Activated T-cell treated with anti-CD3 and anti-CD28 coated beads for 1 hour (primary cell): ENCODE results near the gene NR3C1.

Experiments
- DNase-seq: peaks from one replicate; pipeline ENCODE4 v3.0.0-alpha.2; 2020; ENCODE audit warnings: low read depth

The NR3C1 gene

GRCh38 chr5:143362664-143363227 is 40.7 kb downstream of the NR3C1 start:
- DNase-seq: no peak

- DNase-seq: no peak
Observed at GRCh38 chr5:143361438-143361837, 42.0 kb downstream of the NR3C1 start.

- DNase-seq: no peak
Observed at GRCh38 chr5:143360755-143361154, 42.7 kb downstream of the NR3C1 start.

GRCh38 chr5:143359869-143360268 is 43.6 kb downstream of the NR3C1 start:
- DNase-seq: no peak

GRCh38 chr5:143356855-143357583 is 46.5 kb downstream of the NR3C1 start:
- no peak for DNase-seq

GRCh38 chr5:143355710-143356109 is 47.8 kb downstream of the NR3C1 start:
- DNase-seq: peak; percentile 52

- DNase-seq: no peak
Observed at GRCh38 chr5:143354025-143354424, 49.5 kb downstream of the NR3C1 start.

- no peak for DNase-seq
Observed at GRCh38 chr5:143352691-143353090, 50.8 kb downstream of the NR3C1 start.

GRCh38 chr5:143350751-143351602 is 52.5 kb downstream of the NR3C1 start:
- DNase-seq: no peak

- DNase-seq: no peak
Observed at GRCh38 chr5:143350341-143350740, 53.1 kb downstream of the NR3C1 start.

- no peak for DNase-seq
Observed at GRCh38 chr5:143349177-143349576, 54.3 kb downstream of the NR3C1 start.

GRCh38 chr5:143347698-143348344 is 55.7 kb downstream of the NR3C1 start:
- no peak for DNase-seq

- DNase-seq: no peak
Observed at GRCh38 chr5:143347046-143347445, 56.4 kb downstream of the NR3C1 start.

- DNase-seq: no peak
Observed at GRCh38 chr5:143345671-143346440, 57.6 kb downstream of the NR3C1 start.

- no peak for DNase-seq
Observed at GRCh38 chr5:143343042-143343441, 60.4 kb downstream of the NR3C1 start.

GRCh38 chr5:143342607-143343006 is 60.9 kb downstream of the NR3C1 start:
- DNase-seq: no peak

- DNase-seq: no peak
Observed at GRCh38 chr5:143341807-143342570, 61.5 kb downstream of the NR3C1 start.

- no peak for DNase-seq
Observed at GRCh38 chr5:143340891-143341685, 62.4 kb downstream of the NR3C1 start.

GRCh38 chr5:143338658-143339366 is 64.7 kb downstream of the NR3C1 start:
- DNase-seq: no peak
